ENCODE data around the gene USP43.

Gene USP43

DNA sequence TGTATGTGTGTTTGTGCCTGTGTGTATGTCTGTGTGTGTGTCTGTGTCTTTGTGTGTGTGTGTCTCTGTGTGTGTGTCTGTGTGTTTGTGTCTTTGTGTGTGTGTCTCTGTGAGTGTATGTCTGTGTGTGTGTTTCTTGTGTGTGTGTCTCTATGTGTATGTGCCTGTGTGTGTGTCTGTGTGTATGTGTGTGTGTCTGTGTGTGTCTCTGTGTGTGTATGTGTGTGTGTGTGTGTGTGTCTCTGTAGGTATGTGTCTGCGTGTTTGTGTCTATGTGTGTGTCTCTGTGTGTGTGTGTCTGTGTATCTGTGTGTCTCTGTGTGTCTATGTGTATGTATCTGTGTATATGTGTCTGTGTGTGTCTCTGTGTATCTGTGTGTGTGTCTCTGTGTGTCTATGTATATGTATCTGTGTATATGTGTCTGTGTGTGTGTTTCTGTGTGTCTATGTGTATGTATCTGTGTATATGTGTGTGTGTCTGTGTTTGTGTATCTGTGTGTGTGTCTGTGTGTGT lies 70.2 kb downstream of the USP43 start:
- no peak for ATAC-seq

DNA sequence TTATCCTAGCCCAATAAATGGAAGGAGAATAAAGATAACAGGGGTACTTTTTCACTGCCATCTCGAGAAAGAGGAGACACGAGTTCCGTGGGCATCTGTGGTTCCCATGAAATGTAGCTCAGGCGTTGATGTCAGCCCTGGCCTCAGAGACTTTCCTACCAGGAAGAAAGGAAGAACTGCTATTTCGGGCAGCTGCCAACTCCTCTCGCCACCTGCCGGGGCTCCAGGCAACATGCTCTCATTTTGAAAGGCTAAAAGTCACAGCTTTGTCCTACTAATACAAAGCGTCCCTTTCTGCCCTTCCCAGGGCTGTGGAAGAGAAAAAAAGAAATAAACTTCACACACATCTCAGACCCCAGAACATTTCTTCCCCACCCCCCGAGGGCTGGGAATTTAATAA lies 80.3 kb downstream of the USP43 start:
- ATAC-seq = no peak

- no peak for ATAC-seq
Observed at GRCh38 chr17:9726291-9726690, 81.0 kb downstream of the USP43 start.

DNA sequence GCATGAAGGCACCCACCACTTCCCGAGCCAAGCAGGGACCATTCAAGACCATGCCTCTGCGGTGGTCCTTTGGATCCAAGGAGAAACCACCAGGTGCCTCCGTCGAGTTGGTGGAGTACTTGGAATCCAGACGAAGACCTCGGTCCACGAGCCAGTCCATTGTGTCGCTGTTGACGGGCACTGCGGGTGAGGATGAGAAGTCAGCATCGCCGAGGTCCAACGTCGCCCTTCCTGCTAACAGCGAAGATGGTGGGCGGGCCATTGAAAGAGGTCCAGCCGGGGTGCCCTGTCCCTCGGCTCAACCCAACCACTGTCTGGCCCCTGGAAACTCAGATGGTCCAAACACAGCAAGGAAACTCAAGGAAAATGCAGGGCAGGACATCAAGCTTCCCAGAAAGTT lies 82.7 kb downstream of the USP43 start:
- ATAC-seq = no peak

DNA sequence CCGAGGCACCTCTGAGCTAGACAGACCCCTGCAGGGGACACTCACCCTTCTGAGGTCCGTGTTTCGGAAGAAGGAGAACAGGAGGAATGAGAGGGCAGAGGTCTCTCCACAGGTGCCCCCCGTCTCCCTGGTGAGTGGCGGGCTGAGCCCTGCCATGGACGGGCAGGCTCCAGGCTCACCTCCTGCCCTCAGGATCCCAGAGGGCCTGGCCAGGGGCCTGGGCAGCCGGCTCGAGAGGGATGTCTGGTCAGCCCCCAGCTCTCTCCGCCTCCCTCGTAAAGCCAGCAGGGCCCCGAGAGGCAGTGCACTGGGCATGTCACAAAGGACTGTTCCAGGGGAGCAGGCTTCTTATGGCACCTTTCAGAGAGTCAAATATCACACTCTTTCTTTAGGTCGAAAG lies 83.2 kb downstream of the USP43 start:
- ATAC-seq = no peak

- ATAC-seq = no peak
Observed at GRCh38 chr17:9729034-9729650, 83.8 kb downstream of the USP43 start.

DNA sequence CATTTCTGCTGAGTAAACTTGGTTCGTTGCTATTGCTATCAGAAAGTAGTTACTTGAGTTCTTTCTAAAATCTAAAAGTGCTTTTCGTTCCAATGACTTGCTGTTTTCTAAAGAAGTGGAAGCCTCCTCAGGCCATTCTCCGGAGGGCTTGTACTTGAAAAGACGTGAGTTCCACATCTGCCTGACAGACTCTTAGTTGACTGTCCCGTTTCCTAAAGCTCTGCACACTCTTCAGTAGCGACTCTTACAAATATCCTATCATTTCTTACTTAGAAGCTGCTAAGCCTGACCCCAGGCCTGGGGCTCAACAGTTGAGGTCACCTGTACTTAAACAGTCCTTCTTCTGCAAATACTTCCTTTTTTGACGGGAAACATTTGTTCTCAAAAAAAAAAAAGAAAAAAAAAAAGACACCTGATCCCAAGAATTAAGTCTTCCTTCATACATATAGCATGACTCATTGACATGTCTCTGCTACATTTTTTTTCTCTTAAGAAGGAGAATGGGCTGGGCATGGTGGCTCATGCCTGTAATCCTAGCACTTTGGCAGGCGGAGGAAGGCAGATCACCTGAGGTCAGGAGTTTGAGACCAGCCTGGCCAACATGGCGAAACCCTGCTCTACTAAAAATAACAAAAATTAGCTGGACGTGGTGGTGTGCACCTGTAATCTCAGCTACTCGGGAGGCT lies 84.6 kb downstream of the USP43 start:
- ATAC-seq = no peak

GRCh38 chr17:9750524-9750923 lies 105.2 kb downstream of the USP43 start:
- ATAC-seq = no peak

DNA sequence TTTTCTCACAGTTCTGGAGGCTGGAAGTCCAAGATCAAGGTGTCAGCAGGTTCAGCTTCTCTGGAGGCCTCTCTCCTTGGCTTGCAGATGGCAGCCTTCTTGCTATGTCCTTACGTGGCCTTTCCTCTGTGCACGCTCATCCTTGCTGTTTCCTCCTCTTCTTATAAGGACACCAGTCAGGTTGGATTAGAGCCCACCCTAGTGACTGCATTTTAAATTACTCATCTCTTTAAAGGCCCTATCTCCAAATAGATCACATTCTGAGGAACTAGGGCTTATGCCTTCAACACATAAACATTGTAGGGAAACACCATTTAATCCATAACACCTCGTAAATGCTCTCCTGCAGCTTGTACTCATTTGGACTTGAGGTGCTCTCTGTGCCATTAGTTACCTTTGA lies 109.8 kb downstream of the USP43 start:
- ATAC-seq = no peak

DNA sequence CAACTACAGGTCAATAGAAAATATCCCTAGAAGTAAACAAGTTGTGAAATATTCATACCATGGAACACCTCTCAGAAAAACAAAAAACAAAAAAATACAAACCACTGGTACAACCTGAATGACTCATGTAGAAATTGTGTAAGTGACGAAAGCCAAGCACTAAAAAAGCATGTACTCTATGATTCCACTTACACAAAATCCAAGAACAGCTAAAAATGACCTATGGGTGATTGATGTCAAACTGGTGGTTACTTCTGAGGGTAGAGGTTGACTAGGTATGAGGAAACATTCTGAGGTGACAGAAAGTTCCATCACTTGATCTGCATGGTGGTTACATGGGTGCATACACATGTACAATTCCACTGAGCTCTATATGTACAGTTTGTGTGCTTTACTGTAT lies 114.9 kb downstream of the USP43 start:
- no peak for ATAC-seq

DNA sequence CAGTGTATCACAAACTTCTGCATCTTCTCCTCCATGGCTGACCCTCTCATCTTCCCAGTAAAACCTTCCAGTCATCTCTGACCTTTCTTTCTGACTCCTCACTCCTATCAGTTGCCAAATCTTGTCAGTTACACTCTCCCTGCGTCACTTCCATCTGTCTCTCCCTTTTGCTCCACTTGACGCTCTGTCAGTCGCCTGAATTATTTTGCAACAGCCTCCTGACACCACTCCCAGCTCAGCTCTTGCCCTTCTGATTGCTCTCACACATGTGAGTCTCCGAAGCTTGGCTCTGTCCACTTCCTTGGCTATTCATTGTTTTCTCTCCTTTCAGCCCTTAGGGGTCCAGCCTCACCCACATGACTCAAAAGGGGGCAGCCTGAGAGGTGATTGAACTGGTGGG lies 118.3 kb downstream of the USP43 start:
- ATAC-seq = no peak

DNA sequence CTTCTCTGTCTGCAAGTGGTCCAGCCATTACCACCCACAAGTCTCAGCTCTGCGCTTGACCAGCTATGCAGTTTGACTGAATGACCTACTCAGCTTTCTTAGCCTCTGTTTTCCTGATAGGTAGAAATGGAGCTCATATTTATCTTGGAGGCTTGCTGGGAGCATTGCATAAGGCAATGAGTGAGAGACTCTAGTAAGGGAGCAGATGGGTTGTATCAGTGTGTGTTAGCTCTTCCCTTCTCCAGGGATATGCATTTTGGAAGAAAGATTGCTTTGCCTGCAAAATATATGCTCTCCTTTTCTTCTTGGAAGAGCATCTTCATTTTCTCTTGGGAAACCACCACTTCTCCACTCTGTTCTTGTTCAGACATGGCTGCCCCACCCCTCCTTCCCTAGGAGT lies 120.0 kb downstream of the USP43 start:
- no peak for ATAC-seq

GRCh38 chr17:9766970-9767369 lies 121.7 kb downstream of the USP43 start:
- ATAC-seq = no peak

- no peak for ATAC-seq
Observed at GRCh38 chr17:9767432-9767991, 122.2 kb downstream of the USP43 start.

GRCh38 chr17:9768381-9768934 lies 123.1 kb downstream of the USP43 start:
- no peak for ATAC-seq

DNA sequence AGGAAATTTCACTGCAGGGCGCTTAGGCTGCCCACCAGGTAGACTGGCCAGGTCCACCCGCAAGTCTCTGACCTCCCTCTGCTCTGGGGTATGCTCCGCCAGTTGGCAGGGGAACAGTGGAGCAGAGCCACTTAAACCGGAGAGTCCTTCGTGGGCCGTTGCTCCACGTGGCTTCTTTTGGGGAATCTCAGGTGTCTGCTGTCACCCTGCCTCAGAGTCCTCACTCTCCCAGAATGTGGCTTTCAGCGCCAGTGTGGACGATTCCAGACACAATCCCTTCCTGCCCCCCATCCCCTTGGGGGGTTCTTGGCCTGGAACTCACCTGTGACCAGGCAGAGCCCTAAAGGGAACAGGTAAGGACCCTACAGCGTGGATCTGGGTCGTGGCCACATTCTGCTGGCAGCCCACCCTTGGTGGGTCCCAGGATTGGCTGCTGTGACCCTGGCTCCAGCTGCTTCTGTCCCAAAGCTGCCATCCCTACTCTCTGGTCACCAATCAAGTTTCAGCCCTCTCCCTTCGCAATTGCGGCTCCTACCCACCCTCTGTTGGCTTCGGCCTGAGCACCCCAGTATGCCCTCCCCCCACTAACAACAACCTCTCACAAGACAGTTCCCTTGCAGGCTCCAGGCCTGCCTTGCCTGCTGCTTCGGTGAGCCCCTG lies 123.8 kb downstream of the USP43 start:
- ATAC-seq = no peak

GRCh38 chr17:9771465-9771864 lies 126.1 kb downstream of the USP43 start:
- no peak for ATAC-seq

- no peak for ATAC-seq
Observed at GRCh38 chr17:9772658-9773057, 127.3 kb downstream of the USP43 start.

DNA sequence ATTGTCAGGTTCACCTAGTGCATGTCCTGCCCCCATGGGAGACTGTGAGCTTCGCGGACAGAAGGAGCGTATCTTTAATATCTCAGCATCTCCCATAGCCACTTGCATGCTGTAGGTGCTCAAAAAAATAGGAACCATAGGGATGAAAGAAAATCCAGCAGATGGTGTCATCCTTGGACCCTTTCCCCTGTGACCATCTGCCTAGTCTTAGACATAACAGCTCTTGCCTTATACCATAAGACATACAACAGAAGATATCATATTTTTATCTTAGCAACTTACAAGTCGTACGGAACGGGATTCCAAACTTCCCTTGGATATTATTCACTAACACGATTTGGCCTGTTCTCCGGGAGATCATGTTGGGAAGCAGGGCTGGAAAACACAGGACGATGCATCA lies 131.6 kb downstream of the USP43 start:
- ATAC-seq = no peak
